22Rv1 (cell line): Measurements from ENCODE around the gene TXNDC11.

Experiments
- ZFX ChIP-seq: fragments of 450-650 bp; IDR thresholded peaks from 2 replicates; pipeline ENCODE4 v1.6.1; 2017; ENCODE audit warnings: antibody characterized with exemption, borderline replicate concordance
- TF ChIP-seq, protein P1 (sequence below): fragments of 450-650 bp; IDR thresholded peaks from 2 replicates; pipeline ENCODE4 v1.5.1; 2017; ENCODE audit warnings: mild to moderate bottlenecking

DNA sequence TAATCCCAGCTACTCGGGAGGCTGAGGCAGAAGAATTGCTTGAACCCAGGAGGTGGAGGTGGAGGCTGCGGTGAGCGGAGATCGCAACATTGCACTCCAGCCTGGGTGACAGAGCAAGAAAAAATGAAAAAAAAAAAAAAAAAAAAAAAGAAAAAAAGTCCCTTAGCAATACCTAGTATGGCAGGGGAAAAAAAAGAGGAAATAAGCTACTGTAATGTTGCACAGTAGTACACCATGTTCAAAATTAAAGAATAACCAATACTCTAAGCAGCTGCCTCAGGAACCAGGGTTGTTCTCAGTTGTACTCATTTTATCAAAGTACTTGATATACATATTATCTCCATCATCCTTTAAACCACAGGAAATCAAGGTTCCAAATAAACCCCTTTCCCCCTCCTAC, 17.3 kb upstream of the TXNDC11 start:
- TF ChIP-seq, protein P1, sequence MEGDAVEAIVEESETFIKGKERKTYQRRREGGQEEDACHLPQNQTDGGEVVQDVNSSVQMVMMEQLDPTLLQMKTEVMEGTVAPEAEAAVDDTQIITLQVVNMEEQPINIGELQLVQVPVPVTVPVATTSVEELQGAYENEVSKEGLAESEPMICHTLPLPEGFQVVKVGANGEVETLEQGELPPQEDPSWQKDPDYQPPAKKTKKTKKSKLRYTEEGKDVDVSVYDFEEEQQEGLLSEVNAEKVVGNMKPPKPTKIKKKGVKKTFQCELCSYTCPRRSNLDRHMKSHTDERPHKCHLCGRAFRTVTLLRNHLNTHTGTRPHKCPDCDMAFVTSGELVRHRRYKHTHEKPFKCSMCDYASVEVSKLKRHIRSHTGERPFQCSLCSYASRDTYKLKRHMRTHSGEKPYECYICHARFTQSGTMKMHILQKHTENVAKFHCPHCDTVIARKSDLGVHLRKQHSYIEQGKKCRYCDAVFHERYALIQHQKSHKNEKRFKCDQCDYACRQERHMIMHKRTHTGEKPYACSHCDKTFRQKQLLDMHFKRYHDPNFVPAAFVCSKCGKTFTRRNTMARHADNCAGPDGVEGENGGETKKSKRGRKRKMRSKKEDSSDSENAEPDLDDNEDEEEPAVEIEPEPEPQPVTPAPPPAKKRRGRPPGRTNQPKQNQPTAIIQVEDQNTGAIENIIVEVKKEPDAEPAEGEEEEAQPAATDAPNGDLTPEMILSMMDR: no peak
- TF ChIP-seq ZFX: no peak
